Measurements from ENCODE around the gene THSD4. TPM values are rescaled to one million over a fixed set of nuclear protein-coding genes. Genes with fewer than 3 reads are reported as not detected.
"Not testable (repeated sequence)": the region's sequence is repeated elsewhere in the genome, so short reads cannot be mapped to it uniquely, and the experiment has no call there.

Gene THSD4
- total RNA-seq, 2 donors from 2014 or later = 39.8 to 68.3 TPM

- DNase-seq = no peak
- intact Hi-C loops (cut with DNase I) = no loop called here
- ATAC-seq = no peak
Observed at GRCh38 chr15:71290881-71291635, 175.8 kb downstream of the THSD4 start.

GRCh38 chr15:71291723-71292122, 176.5 kb downstream of the THSD4 start:
- DNase-seq (no peak), ATAC-seq (no peak)
- intact Hi-C loops (cut with DNase I) = no loop called here

DNA sequence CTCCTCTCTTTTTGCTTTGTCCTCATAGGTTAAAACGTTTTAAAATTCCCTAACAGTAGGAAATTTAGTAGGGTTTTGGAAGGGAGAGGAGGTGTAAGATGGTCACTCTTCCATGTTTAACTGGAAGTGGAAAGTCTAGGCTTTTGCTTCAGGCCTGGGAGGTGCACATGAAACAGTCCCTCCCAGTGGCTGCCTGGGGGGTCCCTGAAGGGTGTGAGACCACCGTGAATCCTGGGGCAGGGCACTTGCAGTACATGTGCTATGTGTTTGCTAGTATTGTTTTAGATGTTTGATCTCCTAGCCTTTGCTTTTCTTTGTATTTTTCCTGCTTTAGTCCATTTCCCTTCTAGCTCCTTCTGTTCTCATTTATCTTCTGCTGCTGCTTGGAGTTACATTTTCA, 178.5 kb downstream of the THSD4 start:
- DNase-seq (no peak), ATAC-seq (no peak)
- intact Hi-C loops (cut with DNase I) = no loop called here

DNA sequence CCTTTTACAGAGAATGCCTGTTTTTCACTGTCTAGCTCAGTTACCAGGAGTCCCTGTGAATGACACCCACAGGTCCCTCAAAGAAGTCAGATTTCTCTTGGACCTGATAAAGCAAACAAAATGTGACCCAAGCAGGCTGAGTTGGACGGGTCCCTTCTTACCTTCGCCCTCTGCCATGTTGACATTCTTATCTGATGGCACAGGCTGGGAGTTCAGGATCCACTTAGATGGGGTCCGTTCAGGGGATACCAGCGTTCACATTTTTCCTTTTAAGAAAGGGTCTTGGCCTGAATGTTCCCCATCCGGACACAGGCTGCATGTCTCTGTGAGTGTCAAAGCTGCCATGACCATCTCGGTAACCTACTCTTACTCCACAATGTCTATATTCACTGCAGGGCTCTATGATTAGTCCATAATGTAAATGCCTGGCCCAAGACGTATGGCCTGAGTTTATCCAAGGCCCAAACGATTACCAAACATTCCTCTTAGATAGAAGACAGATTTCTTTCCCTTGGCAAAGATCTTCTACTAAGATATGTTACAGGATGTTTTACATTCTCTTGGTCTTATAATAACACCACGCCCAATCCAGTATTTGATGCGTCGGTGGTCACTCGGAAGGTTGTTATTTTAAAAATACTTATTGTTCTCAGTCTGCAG, 179.1 kb downstream of the THSD4 start:
- DNase-seq (no peak), ATAC-seq (no peak)
- intact Hi-C loops (cut with DNase I) = no loop called here

DNA sequence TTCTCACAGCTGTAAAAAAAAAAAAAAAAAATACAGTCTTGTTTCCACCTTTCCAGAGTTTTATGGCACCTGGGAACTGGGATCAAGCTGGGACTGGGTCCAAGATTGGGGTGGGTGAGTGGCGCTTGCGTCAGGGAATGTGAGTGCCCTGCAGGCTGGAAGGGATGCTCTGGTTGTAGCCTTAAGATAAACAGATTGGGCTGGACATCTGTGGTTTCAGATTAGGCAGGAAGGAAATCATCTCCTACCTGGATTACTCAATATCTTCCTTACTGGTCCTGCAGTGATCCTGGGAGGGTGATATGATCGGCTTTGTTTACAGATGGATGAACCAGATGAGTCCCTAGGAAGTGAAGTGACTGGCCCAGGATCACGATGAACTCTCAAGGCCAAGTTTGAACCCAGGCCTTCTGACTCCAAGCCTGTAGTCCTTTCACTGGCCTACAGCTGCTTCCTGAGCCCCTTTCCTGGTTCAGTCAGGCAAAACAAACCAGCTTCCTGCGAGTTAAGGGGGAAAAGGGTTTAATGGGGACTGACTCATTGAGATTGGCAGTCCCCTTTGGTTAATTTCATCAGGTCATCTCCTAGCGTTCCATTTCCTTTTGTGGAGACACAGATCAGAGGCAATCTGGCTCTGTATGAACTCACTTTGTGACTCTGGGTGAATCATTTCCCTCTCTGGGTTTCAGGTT, 179.8 kb downstream of the THSD4 start:
- ATAC-seq (peak; percentile 44 to 90), DNase-seq (peak; percentile 47)
- intact Hi-C loops (cut with DNase I) = no loop called here

- DNase-seq (no peak), ATAC-seq (no peak)
- intact Hi-C loops (cut with DNase I) = no loop called here
Observed at GRCh38 chr15:71295603-71296314, 180.5 kb downstream of the THSD4 start.

DNA sequence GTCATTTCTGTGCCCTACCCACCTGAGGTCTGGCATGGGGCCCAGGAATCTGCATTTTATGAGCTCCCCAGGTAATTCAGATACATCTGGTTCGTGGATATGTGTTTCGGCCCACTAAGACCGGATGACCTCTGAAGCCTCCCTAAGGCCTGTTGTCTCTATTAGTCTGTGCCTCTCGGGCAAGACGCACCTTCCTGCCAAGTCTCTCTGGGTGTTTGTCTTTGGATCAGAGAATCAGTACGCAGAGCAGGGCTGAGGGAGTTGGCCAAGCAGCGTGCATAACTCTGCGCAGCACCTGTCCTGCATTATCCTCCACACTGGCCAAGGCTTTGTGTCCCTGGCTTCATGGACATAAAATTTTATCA, 181.0 kb downstream of the THSD4 start:
- intact Hi-C loops (cut with DNase I) = no loop called here
- no peak for ATAC-seq
- no peak for DNase-seq

DNA sequence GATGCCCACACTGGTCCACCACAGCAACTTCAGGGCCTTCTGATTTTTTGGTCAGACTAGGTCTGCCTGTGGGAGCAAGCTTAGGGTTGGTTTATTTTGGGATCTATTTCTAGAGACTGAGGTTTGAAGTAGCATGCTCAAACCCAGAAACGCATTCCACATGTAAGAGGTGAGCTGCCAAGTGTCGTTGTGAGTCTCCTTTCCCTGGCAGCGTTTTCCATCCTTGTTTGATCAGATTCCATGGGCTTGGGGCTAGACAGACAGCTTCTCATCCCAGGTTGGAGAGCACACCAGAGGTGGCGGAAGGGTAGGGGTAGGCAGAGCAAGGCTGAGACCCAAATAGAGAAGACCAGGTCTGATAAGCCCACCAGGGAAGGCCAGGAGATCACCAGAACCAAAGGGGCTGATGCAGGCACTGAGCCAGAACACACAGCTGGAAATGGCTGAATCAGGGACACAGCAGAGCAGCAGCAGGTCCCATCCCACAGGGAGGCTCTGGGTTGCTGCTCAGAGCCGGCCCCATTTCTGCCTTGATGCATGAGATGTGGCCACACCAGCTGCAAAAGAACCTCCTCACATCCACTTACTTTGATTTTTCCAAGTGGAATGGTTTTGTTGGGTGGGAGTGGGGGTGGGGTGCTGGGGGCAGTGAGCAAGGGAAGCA, 186.8 kb downstream of the THSD4 start:
- intact Hi-C loops (cut with DNase I) = no loop called here
- ATAC-seq (peak in 1 of 2 donors; percentile 46), DNase-seq (no peak)

DNA sequence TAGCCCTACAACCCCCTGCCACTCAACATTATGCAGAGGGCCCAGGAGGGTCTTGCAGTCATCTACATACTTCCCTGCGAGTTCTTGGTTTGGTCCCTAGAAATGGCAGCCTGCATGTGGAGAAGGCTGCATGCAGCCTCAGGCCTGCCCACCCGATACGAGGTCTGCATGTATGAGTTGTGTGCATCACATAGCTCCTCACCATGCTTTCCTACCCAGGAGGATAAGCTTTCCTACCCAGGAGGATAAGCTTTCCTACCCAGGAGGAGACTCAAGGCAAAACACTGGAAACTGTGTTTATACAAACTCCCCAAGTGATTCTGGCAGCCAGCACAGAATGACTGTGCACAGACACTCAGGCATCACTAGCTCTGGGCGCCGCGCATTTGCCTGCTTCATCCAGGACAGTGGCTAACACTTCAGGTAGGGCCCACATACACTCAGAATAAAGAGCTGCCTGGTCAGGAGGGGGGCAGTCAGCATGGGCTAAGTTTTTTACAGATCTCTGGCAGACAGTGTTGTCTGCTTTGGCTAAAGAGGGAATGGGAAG, 187.7 kb downstream of the THSD4 start:
- ATAC-seq (peak in 1 of 2 donors; percentile 34), DNase-seq (no peak)
- intact Hi-C loops (cut with DNase I) = no loop called here

GRCh38 chr15:71303977-71304376, 188.7 kb downstream of the THSD4 start:
- intact Hi-C loops (cut with DNase I) = no loop called here
- DNase-seq = no peak
- no peak for ATAC-seq

DNA sequence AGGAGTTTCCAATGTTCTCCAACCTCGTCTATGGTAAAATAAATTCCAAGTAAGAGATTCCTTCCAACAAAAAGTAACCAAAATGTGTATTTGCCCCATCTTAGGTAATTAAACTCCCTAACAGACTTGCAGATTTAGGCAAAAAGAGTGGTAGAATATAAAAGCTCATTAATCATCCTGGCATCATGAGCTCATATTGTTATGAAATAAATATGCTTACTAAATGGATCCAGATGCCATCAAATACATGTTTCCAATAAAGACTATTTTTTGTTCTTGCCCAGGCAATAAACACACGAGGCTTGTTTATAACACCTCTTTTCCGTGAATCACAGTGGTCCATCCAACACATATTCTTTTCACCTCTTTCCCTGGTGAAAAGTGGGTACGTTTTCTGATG, 189.4 kb downstream of the THSD4 start:
- DNase-seq (no peak), ATAC-seq (no peak)
- intact Hi-C loops (cut with DNase I) = no loop called here

DNA sequence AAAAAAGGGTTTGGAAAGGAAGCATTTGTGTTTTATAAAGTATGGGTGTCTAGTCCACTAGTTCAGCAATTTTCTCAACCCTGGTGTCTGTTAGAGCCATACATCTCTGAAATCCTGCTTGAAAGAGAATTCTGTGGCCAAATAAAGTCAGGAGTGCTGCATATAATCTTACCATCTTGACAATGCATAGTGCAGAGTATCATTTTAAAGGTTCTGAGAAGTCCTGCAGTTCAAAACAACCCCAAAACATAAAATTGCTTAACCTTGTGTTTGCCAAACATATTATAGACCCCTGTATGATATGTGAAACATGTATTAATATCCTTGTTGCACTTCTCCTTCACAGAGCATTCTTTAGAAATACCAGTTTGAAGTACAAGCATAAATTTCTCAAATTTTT, 191.3 kb downstream of the THSD4 start:
- intact Hi-C loops (cut with DNase I) = no loop called here
- ATAC-seq = no peak
- DNase-seq = no peak

DNA sequence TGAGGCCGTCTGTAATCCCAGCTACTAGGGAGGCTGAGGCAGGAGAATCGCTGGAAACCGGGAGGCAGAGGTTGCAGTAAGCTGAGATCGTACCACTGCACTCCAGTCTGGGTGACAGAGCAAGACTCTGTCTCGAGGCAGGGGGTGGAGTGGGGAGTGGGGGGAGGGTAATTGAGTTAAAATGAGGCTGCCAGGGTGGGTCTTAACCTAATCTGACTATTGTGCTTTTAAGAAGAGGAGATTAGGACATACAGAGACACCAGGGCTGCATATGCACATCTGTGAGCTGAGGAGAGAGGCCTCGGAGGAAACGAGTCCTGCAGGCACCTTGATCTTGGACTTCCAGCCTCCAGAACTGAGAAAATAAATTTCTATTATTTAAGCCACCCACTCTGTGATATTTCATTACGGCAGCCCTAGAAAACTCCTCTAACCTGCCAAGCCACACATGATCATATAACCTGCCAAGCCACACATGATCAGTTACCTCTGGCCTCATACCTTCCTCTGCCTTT, 197.0 kb downstream of the THSD4 start:
- no peak for ATAC-seq
- intact Hi-C loops (cut with DNase I) = no loop called here

GRCh38 chr15:71312731-71313460, 197.6 kb downstream of the THSD4 start:
- intact Hi-C loops (cut with DNase I) = no loop called here
- ATAC-seq (no peak), DNase-seq (no peak)

More for the DNA sequence above, 197.0 kb downstream of the THSD4 start:
- DNase-seq = no peak

- ATAC-seq (no peak), DNase-seq (no peak)
- intact Hi-C loops (cut with DNase I) = no loop called here
Observed at GRCh38 chr15:71313806-71314205, 198.5 kb downstream of the THSD4 start.

DNA sequence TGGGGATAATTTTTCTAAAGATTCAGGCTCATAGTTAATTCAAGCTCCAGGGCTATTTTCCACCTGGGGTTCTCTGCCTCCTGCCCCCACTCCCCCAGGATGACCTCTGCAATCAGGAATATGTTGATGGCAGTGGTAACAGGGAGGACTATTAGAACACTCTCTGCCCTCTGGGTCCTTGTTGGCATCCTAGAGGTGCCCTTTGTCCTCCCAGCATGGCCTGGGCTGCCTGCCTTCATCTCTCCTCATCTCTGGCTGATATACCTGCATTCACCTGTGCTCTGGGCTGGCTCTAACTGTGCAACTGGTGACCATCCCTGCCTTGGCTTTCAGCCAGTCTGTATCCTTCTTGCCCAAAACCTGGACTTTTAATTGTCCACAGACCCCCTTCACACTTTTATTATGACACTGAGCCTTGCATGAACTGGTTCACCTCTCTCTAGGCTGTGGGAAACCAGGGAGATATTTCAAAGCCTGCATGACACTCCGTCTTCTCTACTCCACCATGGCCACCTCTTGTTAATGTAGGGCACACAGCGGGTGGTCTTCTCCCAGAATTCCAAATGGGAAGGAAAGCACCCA, 199.8 kb downstream of the THSD4 start:
- intact Hi-C loops (cut with DNase I) = no loop called here
- ATAC-seq (no peak), DNase-seq (no peak)

- no peak for ATAC-seq
- intact Hi-C loops (cut with DNase I) = no loop called here
- DNase-seq = no peak
Observed at GRCh38 chr15:71316911-71317310, 201.6 kb downstream of the THSD4 start.

DNA sequence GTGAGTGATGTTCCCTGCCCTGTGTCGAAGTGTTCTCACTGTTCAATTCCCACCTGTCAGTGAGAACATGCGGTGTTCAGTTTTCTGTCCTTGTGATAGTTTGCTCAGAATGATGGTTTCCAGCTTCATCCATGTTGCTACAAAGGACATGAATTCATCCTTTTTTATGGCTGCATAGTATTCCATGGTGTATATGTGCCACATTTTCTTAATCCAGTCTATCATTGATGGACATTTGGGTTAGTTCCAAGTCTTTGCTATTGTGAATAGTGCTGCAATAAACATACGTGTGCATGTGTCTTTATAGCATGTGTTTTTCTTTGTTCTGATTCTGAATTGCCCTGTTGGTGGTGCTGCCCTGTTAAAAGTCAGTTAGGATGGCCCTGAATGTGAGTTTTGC, 204.2 kb downstream of the THSD4 start:
- DNase-seq; ATAC-seq; intact Hi-C loops (cut with DNase I): not testable (repeated sequence)

Measured in left cardiac atrium (tissue), 4 donors.